ENCODE data around the gene SNX9. TPM values are rescaled to one million over a fixed set of nuclear protein-coding genes. Genes with fewer than 3 reads are reported as not detected.

SNX9 gene
- total and polyA plus RNA-seq, 2 of the 8 experiments (the other 6 are each of a cell fraction or from before 2014, with no cell fraction given): 11.8 to 23.2 TPM

GRCh38 chr6:157812425-157813171, 10.4 kb upstream of the SNX9 start (continued):
- TF ChIP-seq CHD7 (IDR thresholded peaks at IDR 0.05; ENCODE audit: insufficient replicate concordance, low read length) (no peak), MAFK (IDR thresholded peaks at IDR 0.05; ENCODE audit: low read depth, low read length) (no peak), POU5F1 (IDR thresholded peaks at IDR 0.05; ENCODE audit: low read depth, low read length) (no peak), ZNF274 (IDR thresholded peaks at IDR 0.05; ENCODE audit: borderline replicate concordance, extremely low read depth, low read length) (no peak), TAF7 (optimal IDR thresholded peaks at IDR 0.05; ENCODE audit: borderline replicate concordance, low read depth, low read length) (no peak), JUN (IDR thresholded peaks at IDR 0.05; ENCODE audit: low read depth, low read length) (no peak), EGR1 (IDR thresholded peaks at IDR 0.05; ENCODE audit: borderline replicate concordance, low read depth, low read length) (no peak), CTCF (IDR thresholded peaks at IDR 0.05; ENCODE audit: control extremely low read depth in 1 of 3, insufficient read depth in 1 of 3, low read depth in 1 of 3, low read length in 3 of 3) (no peak)

Data from H1 (cell line).